Measurements from ENCODE around the gene KIF23. TPM values are rescaled to one million over a fixed set of nuclear protein-coding genes. Genes with fewer than 3 reads are reported as not detected.
A peak's percentile ranks its signal among the peaks of the same experiment; 100 is the strongest.
"Not testable (repeated sequence)": the region's sequence is repeated elsewhere in the genome, so short reads cannot be mapped to it uniquely, and the experiment has no call there.

Gene KIF23
- total RNA-seq, 1 donor from 2014 or later, result 26.5 TPM

DNA sequence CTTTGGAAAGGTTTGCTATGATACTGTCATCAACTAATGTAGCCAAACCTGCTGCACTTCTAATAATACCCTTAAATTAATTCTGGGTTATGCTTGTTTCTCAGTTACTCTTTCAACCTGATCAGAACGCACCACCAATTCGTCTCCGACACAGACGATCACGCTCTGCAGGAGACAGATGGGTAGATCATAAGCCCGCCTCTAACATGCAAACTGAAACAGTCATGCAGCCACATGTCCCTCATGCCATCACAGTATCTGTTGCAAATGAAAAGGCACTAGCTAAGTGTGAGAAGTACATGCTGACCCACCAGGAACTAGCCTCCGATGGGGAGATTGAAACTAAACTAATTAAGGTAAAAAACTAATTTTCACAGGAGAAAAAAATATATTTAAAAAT lies 30.5 kb downstream of the KIF23 start:
- Mint-ChIP-seq H3K36me3 (ENCODE audit: insufficient read depth) (peaks cover 10% of the 10 kb centered on the region), H3K9me3 (ENCODE audit: low read depth) (no peaks in the 10 kb centered on the region), H3K4me1 (ENCODE audit: low read depth) (peaks cover 16% of the 10 kb centered on the region), H3K27me3 (no peaks in the 10 kb centered on the region), H3K4me3 (ENCODE audit: low read depth) (no peak overlapping the region), H3K27ac (no peak overlapping the region)
- TF ChIP-seq, protein P1, sequence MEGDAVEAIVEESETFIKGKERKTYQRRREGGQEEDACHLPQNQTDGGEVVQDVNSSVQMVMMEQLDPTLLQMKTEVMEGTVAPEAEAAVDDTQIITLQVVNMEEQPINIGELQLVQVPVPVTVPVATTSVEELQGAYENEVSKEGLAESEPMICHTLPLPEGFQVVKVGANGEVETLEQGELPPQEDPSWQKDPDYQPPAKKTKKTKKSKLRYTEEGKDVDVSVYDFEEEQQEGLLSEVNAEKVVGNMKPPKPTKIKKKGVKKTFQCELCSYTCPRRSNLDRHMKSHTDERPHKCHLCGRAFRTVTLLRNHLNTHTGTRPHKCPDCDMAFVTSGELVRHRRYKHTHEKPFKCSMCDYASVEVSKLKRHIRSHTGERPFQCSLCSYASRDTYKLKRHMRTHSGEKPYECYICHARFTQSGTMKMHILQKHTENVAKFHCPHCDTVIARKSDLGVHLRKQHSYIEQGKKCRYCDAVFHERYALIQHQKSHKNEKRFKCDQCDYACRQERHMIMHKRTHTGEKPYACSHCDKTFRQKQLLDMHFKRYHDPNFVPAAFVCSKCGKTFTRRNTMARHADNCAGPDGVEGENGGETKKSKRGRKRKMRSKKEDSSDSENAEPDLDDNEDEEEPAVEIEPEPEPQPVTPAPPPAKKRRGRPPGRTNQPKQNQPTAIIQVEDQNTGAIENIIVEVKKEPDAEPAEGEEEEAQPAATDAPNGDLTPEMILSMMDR (IDR thresholded peaks at IDR 0.05; ENCODE audit: unreplicated experiment), result no peak
- DNase-seq (ENCODE audit: low spot score, unreplicated experiment), result no peak

DNA sequence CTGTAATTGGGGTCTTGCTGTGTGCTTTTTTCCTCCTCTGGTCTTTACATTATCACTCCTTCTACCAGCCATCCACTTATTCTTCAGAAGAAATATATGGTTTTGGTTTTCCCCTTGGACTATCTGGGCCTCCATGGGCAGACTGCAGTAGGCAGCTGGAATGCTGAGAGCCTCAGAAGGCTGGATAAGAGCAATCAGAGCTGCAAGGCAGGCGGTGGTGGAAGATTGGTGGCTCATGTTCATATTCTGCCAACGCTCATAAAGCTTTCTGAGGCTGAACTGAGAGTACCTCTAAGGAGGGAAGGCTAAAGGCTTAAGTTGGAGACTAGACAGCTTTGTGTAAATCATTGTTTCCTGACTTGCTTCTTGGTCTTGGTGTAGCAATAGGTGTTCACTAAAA lies 32.8 kb downstream of the KIF23 start:
- H3K27me3 Mint-ChIP-seq, result no peaks in the 10 kb centered on the region
- peaks cover 5% of the 10 kb centered on the region for H3K36me3 Mint-ChIP-seq (ENCODE audit: insufficient read depth)
- H3K4me3 Mint-ChIP-seq (ENCODE audit: low read depth), result no peak overlapping the region
- no peaks in the 10 kb centered on the region for H3K9me3 Mint-ChIP-seq (ENCODE audit: low read depth)
- TF ChIP-seq, protein P1 (IDR thresholded peaks at IDR 0.05; ENCODE audit: unreplicated experiment), result no peak
- peaks cover 11% of the 10 kb centered on the region for H3K4me1 Mint-ChIP-seq (ENCODE audit: low read depth)
- DNase-seq (ENCODE audit: low spot score, unreplicated experiment), result no peak
- H3K27ac Mint-ChIP-seq, result no peak overlapping the region

DNA sequence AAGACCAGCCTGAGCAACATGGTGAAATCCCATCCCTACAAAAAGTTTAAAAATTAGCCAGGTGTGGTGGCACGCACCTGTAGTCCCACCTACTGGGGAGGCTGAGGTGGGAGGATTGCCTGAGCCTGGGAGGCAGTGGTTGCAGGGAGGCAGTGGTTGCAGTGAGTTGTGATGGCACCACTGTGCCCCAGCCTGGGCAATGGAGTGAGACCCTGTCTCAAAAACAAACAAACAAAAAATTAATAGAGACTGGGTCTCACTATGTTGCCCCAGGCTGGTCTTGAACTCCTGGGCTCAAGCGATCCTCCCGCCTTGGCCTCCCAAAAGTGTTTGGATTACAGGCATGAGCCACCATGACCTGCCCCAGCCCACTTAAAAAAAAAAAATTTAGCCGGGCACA lies 36.1 kb downstream of the KIF23 start:
- not testable (repeated sequence) for H3K27ac Mint-ChIP-seq; DNase-seq (ENCODE audit: low spot score, unreplicated experiment); H3K27me3 Mint-ChIP-seq; H3K9me3 Mint-ChIP-seq (ENCODE audit: low read depth); H3K4me3 Mint-ChIP-seq (ENCODE audit: low read depth)
- Mint-ChIP-seq H3K4me1 (ENCODE audit: low read depth) (peaks cover 35% of the 10 kb centered on the region), H3K36me3 (ENCODE audit: insufficient read depth) (peaks cover 13% of the 10 kb centered on the region)

DNA sequence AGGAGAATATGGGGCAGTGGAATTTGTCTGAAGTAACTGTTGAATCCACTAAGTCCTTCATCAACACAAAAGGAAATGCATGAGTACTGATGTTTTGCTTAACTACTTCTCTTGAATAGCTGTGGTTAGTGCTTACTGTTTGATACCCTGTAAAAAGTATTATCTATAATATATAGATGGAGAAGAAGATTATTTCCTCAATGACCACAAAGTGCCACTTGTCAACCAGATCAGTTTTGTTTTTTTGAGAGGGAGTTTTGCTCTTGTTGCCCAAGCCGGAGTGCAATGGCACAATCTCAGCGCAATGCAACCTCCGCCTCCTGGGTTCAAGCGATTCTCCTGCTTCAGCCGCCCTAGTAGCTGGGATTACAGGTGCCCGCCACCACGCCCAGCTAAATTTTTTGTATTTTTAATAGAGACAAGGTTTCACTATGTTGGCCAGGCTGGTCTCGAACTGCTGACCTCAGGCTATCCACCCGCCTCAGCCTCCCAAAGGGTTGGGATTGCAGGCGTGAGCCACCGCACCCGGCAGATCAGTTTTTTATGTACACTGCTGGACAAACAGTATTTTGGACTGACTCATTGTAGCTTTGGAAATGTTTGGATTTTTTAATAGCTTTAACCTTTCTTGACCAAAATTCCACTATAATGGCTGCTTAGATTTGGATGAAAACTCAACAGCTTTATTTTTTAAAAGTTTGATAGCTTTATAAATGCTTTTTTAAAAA lies 37.0 kb downstream of the KIF23 start:
- Mint-ChIP-seq H3K4me3 (ENCODE audit: low read depth) (no peak overlapping the region), H3K9me3 (ENCODE audit: low read depth) (no peaks in the 10 kb centered on the region), H3K27ac (no peak overlapping the region), H3K4me1 (ENCODE audit: low read depth) (peaks cover 33% of the 10 kb centered on the region), H3K36me3 (ENCODE audit: insufficient read depth) (peaks cover 19% of the 10 kb centered on the region), H3K27me3 (no peaks in the 10 kb centered on the region)
- no peak for DNase-seq (ENCODE audit: low spot score, unreplicated experiment)
- TF ChIP-seq, protein P1 (IDR thresholded peaks at IDR 0.05; ENCODE audit: unreplicated experiment), result no peak

DNA sequence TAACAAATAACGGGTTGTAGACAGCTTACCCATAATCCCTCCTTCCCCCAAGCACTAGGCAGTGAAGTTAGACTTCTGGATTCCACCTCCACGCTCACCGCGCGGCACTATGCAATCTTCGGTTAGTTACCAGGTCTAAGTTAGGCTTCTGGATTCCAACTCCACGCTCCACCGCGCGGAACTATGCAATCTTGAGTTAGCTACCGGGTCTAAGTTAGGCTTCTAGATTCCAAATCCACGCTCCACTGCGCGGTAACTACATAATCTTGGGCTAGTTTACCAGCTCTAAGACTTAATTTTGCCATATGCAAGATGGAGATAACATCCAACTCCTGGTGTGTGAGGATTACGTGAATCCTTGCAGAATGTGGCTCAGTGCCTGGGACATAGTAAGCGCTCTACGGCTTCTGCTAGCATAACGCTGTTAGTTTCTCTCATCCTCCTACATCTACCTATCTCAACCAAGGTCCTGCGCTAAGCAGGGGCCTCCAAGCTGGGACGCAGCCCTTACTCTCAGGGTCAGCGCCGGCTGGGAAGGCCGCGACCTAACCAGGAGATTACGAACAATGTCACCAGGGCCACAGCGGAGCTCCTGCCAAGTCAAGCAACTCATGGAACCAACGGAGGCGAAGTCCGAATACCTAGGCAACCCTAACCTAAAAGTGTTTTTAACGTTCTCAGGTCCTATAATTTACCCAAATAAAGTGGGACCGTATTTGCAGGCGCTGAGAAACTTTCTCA lies 38.0 kb downstream of the KIF23 start:
- TF ChIP-seq, protein P1 (IDR thresholded peaks at IDR 0.05; ENCODE audit: unreplicated experiment), result no peak
- Mint-ChIP-seq H3K27me3 (no peaks in the 10 kb centered on the region), H3K27ac (peak overlapping the region; percentile 97), H3K4me3 (ENCODE audit: low read depth) (peak overlapping the region; percentile 95), H3K36me3 (ENCODE audit: insufficient read depth) (peaks cover 21% of the 10 kb centered on the region), H3K4me1 (ENCODE audit: low read depth) (peaks cover 24% of the 10 kb centered on the region), H3K9me3 (ENCODE audit: low read depth) (no peaks in the 10 kb centered on the region)
- no peak for DNase-seq (ENCODE audit: low spot score, unreplicated experiment)

Measured in progenitor cell of endocrine pancreas (in vitro differentiated cells).